AG09319 (cell line): ENCODE data around the gene RBMS3.

Experiments used
- DNase-seq: peaks from one replicate; pipeline ENCODE4 v3.0.0-alpha.2; 2010; ENCODE audit warnings: low read depth; ENCODE audit errors: extremely low read depth
- TF ChIP-seq, protein P1 (sequence below): IDR thresholded peaks from 2 replicates; pipeline ENCODE4 v1.5.1; 2011; ENCODE audit warnings: low read depth, mild to moderate bottlenecking, inconsistent platforms, low read length, moderate library complexity

RBMS3 gene

DNA sequence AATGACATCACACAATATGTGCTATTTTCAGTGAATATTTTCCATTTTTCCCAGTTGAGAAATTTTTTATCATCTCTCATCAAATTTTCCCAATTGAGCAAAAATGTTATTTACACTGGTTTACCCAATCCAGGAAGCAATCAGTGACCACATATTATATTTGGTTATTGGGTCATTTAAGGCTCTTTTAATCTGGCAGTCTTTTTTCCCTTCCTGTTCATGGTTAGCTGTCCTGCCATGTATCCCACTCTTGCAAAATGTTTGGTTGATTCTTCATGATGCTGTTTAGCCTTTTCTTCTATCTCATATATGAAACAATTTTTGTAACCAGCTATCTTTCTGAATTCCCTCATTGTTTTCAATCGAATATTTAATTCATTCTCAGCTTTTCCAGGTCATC, 626.0 kb downstream of the RBMS3 start:
- DNase-seq: no peak
- TF ChIP-seq, protein P1, sequence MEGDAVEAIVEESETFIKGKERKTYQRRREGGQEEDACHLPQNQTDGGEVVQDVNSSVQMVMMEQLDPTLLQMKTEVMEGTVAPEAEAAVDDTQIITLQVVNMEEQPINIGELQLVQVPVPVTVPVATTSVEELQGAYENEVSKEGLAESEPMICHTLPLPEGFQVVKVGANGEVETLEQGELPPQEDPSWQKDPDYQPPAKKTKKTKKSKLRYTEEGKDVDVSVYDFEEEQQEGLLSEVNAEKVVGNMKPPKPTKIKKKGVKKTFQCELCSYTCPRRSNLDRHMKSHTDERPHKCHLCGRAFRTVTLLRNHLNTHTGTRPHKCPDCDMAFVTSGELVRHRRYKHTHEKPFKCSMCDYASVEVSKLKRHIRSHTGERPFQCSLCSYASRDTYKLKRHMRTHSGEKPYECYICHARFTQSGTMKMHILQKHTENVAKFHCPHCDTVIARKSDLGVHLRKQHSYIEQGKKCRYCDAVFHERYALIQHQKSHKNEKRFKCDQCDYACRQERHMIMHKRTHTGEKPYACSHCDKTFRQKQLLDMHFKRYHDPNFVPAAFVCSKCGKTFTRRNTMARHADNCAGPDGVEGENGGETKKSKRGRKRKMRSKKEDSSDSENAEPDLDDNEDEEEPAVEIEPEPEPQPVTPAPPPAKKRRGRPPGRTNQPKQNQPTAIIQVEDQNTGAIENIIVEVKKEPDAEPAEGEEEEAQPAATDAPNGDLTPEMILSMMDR: no peak

DNA sequence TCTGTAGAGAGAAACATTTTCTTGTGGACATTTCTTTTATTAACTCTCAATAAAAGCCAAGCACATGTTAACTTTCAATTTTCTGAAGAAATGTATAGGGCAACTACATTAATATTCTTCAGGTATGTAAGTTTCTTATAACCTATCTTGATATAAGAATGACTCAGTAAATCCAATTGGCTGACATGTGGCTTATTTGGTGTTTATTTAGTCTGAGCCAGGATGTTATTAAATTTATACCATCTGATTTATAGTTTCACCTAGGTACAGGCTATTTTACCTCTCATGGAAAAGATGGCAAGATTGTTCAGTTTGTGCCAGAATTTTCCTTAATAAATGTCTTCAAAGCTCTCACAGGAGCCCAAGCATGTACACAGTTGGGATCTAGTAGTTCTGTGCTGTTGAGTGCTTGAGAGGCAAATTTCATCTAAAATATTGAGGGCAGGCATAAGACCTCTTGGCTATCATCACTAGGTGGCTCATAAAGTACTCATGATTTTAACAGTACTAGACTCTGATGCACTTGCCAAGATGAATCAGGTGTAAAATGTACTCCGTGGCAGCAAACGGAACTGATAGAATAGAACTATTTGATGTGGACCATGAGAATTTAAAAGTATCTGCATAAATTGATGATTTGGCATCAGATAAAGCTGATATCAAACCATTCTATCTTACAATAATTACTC, 631.9 kb downstream of the RBMS3 start:
- DNase-seq: no peak
- TF ChIP-seq, protein P1: no peak

DNA sequence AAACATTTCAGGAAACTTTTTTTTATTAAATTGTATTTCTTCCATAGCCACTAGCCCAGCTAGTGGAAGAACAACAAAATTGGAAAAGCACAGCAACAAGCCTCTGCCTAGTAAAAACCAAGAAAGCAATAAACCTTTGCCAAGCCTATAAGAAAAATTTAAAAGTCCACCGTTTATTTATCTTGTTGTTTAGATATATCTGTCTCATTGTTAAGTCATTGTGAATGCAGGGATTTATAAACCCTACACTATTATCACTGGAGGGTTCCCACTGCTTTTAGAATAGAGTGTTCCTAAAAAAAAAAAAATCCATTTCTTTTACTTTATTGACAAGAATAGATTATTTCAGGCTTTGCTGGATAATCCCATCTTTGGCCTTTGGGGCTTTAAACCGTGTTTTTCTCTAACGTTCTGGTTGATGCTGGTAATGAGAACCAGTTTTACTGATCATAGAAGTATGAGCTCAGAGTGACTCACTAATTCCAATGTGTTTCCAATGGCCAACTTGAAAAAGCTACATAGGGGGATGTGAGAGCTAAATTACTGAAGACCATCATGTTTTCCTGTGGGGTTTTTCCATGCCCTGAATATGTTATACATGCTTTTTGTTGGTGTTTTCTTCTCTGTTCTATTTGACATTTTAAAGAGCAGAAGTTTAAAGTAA, 634.1 kb downstream of the RBMS3 start:
- TF ChIP-seq, protein P1: no peak
- peak; percentile 23 for DNase-seq

DNA sequence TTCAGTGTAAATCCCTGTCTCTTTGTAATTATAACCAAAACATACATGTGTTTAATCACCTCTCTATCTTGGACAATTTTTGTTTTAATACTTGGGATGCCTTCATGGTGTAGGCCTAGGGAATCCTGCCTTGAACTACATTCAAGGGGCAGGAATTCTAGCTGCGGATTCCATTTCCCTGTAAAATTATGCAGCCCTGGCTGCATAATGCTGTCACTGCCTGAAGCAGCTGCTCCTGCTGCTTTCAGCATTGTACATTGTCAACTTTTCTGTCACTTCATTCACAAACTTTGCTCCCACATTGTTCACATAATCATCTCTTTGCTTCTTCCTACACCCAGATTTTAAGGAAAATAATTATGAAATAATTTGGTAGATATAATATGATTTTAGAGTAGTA, 638.7 kb downstream of the RBMS3 start:
- DNase-seq: no peak
- TF ChIP-seq, protein P1: no peak

DNA sequence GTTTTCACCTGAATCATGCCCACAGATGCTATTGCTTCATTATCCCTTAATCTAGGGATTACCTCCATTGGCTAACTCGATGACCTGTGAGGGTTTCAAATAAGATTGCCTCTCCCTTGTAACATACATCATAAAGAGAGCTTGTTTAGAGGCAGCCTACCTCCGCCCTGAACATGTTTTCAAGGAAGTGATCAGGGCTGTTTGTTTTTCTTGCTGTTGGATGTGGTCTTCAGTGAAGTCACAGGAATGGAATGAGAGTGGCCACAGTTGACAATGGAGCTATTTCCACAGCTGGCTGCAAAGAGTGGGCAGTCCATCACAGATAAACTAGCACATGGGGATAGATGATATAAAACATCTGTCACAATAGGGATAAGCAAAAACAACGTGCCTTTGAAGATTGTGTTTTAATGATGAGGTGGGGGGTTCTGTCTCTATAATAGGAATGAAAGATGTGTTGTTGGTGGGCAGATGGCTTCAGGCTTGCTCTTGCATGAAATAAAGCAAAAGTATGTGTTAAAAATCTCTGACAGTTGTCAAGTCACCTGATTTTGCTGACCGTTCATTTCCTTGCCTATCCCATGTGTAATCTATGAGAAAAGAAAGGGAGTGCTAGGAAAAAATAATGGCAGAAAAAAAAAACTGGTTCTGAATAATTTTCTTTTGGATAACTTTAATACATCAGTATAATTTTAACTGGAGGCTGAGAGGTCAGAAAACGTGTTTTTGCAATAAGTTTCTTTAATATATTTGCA, 642.3 kb downstream of the RBMS3 start:
- TF ChIP-seq, protein P1: no peak
- peak; percentile 73 for DNase-seq

DNA sequence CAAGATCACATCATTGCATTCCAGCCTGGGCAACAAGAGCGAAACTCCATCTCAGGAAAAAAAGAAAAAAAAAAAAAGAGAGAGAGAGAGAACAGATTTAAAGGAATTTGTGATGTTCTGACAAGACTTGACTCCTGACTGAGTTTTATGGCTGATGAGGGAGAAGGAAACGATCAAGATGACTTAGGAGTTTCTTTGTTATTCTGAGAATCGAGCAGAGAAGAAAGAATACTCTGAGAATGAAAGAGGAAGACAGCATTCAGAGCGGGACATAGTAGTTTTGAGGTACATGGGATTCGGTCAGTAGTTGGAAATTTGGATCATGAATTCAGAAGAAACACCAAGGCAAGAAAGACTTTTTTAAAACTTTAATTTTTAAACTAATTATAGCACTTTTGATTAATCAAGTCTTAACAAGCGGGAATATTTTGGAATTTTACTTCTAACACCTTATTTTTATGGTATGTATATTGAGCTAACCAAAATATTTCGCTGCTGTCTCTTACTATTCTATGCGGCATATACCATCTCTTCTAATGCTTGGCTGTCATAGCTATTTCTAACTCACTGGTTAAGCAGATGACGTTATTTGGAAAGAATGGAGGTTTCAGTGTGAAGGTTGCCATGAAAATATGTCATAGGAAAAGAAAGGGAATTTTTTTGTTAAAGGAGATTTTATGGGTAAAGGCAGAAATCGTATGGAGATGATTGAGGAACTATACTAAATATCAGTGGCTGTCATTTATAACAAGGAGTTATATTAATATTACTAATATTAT, 644.1 kb downstream of the RBMS3 start:
- TF ChIP-seq, protein P1: no peak

More for the DNA sequence above, 644.1 kb downstream of the RBMS3 start:
- no peak for DNase-seq
